Transverse colon (tissue), 4 donors: ENCODE measurements around the gene HTR2C.

Source experiments
- EP300 ChIP-seq: sonication (generic); formaldehyde crosslinking; IDR thresholded peaks from one replicate; pipeline ENCODE4 v1.6.1; 2017; ENCODE audit warnings: antibody characterized with exemption, low read depth
- POLR2A ChIP-seq: fragments of 450-650 bp; IDR thresholded peaks from one replicate; pipeline ENCODE4 v1.6.1; 2016; ENCODE audit warnings: antibody characterized with exemption, mild to moderate bottlenecking, moderate library complexity
- POLR2AphosphoS5 ChIP-seq, 3 donors: sonication (generic); formaldehyde crosslinking; IDR thresholded peaks; one replicate each; pipeline ENCODE4 v1.6.1; 2016; ENCODE audit warnings: antibody characterized with exemption in 3 of 3
- TF ChIP-seq, protein P1 (sequence below), 5 experiments: fragments of 200-600 bp in 3 of 5; fragments of 450-650 bp in 2 of 5; sonication (generic) in 3 of 5; IDR thresholded peaks; 1 replicate in 2 of 5; 2 replicates in 3 of 5; pipeline ENCODE4 v1.5.1; 2016 to 2017; ENCODE audit warnings: antibody characterized with exemption in 5 of 5, inconsistent platforms in 3 of 5, mild to moderate bottlenecking in 2 of 5, moderate library complexity in 1 of 5

DNA sequence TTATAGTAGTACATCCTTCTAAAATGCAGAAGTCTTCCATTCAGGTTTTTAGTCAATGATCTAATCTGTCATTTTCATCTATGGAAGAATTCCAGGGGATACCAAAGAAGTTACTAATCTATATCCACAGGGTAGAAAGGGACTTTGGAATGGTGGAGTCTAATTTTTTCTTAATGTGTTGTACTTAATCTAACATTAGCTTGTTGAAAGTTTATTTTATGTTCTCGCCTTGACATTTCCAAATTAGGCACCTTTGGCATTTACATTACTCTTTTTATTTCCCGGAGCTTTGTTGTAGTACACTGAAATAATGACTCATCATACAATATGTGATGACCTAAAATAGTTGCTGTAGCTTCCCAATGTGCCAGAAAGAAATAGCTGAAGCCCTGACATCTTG, 91.5 kb downstream of the HTR2C start:
- TF ChIP-seq, protein P1, sequence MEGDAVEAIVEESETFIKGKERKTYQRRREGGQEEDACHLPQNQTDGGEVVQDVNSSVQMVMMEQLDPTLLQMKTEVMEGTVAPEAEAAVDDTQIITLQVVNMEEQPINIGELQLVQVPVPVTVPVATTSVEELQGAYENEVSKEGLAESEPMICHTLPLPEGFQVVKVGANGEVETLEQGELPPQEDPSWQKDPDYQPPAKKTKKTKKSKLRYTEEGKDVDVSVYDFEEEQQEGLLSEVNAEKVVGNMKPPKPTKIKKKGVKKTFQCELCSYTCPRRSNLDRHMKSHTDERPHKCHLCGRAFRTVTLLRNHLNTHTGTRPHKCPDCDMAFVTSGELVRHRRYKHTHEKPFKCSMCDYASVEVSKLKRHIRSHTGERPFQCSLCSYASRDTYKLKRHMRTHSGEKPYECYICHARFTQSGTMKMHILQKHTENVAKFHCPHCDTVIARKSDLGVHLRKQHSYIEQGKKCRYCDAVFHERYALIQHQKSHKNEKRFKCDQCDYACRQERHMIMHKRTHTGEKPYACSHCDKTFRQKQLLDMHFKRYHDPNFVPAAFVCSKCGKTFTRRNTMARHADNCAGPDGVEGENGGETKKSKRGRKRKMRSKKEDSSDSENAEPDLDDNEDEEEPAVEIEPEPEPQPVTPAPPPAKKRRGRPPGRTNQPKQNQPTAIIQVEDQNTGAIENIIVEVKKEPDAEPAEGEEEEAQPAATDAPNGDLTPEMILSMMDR (IDR thresholded peaks at IDR 0.05): no peak
- TF ChIP-seq POLR2A (no peak), POLR2AphosphoS5 (IDR thresholded peaks at IDR 0.05) (no peak), EP300 (no peak)
